IMR-90 (cell line): ENCODE measurements around the gene OSBPL6. TPM values are rescaled to one million over a fixed set of nuclear protein-coding genes. Genes with fewer than 3 reads are reported as not detected.

Source experiments
- ATAC-seq: fragments of 200-7000 bp; cut with Tn5 transposase; 2 replicates; pipeline ENCODE4 v1.9.1; 2020; ENCODE audit warnings: low read depth, mild to moderate bottlenecking, moderate library complexity
- BruUV-seq: library from RNA; stranded (reverse); fragments of 400-500 nt; replicated peaks from 2 replicates; lab custom pipeline; 2021; lab: Mats Ljungman, UMichigan
- CTCF ChIA-PET: fragments of 300-600 bp; formaldehyde crosslinking; extraction: SDS; loops from one replicate; lab custom pipeline; 2021; ENCODE audit warnings: antibody characterized with exemption; lab: Yijun Ruan, JAX
- POLR2A ChIA-PET: fragments of 300-600 bp; sonication (Branson Sonifier 250); formaldehyde crosslinking; loops from one replicate; lab custom pipeline; 2022; ENCODE audit warnings: antibody characterized with exemption; ENCODE audit not compliant: unreplicated experiment; lab: Charles Lee
- DNase-seq: peaks from one replicate; pipeline ENCODE4 v3.0.0; 2013
- H2AFZ ChIP-seq: replicated peaks from 2 replicates; pipeline ENCODE3; 2013; ENCODE audit warnings: low read length, mild to moderate bottlenecking; ENCODE audit not compliant: poor library complexity
- H2AK5ac ChIP-seq: 2 replicates; pipeline ENCODE4 v1.6.1; 2013; ENCODE audit warnings: low read depth, low read length, inconsistent platforms
- H2AK9ac ChIP-seq: replicated peaks from 2 replicates; pipeline ENCODE3; 2013; ENCODE audit warnings: mild to moderate bottlenecking, low read depth, low read length, moderate library complexity; ENCODE audit not compliant: poor library complexity
- H2BK120ac ChIP-seq: 2 replicates; pipeline ENCODE4 v1.6.1; 2013; ENCODE audit warnings: low read depth, low read length, inconsistent platforms
- H2BK15ac ChIP-seq: 3 replicates; pipeline ENCODE4 v1.6.1; 2013; ENCODE audit warnings: low read depth, low read length, inconsistent platforms
- H2BK20ac ChIP-seq: 2 replicates; pipeline ENCODE4 v1.6.1; 2013; ENCODE audit warnings: low read depth, mild to moderate bottlenecking, inconsistent platforms, low read length, moderate library complexity
- H2BK5ac ChIP-seq: 2 replicates; pipeline ENCODE4 v1.6.1; 2013; ENCODE audit warnings: mild to moderate bottlenecking, low read depth, low read length, inconsistent platforms; ENCODE audit not compliant: poor library complexity, severe bottlenecking
- H3K14ac ChIP-seq: replicated peaks from 2 replicates; pipeline ENCODE4 v1.6.1; 2013; ENCODE audit warnings: low read depth, low read length, inconsistent platforms
- H3K18ac ChIP-seq: 2 replicates; pipeline ENCODE4 v1.6.1; 2013; ENCODE audit warnings: low read depth, low read length, control low read depth
- H3K23ac ChIP-seq: 2 replicates; pipeline ENCODE4 v1.6.1; 2013; ENCODE audit warnings: low read depth, low read length, inconsistent platforms
- H3K27ac ChIP-seq: 2 replicates; pipeline ENCODE4 v1.5.1; 2013; ENCODE audit warnings: mild to moderate bottlenecking, control low read depth, low read length; ENCODE audit not compliant: insufficient read depth
- H3K27me3 ChIP-seq: 2 replicates; pipeline ENCODE4 v1.6.1; 2013; ENCODE audit warnings: low read length; ENCODE audit not compliant: control insufficient read depth, insufficient read depth
- H3K36me3 ChIP-seq: 2 replicates; pipeline ENCODE4 v1.6.1; 2013; ENCODE audit warnings: low read length, mixed read lengths; ENCODE audit not compliant: control insufficient read depth, insufficient read depth
- H3K4ac ChIP-seq: 2 replicates; pipeline ENCODE4 v1.6.1; 2013; ENCODE audit warnings: low read depth, low read length, inconsistent platforms
- H3K4me1 ChIP-seq: 2 replicates; pipeline ENCODE4 v1.6.1; 2013; ENCODE audit warnings: low read length, mixed read lengths; ENCODE audit not compliant: control insufficient read depth, insufficient read depth
- H3K4me2 ChIP-seq: 2 replicates; pipeline ENCODE4 v1.6.1; 2013; ENCODE audit warnings: low read depth, mild to moderate bottlenecking, control low read depth, low read length, moderate library complexity
- H3K4me3 ChIP-seq: 2 replicates; pipeline ENCODE4 v1.5.1; 2013; ENCODE audit warnings: low read depth, mild to moderate bottlenecking, control low read depth, low read length, moderate library complexity; ENCODE audit not compliant: insufficient read depth
- H3K56ac ChIP-seq: 2 replicates; pipeline ENCODE4 v1.6.1; 2013; ENCODE audit warnings: low read length, inconsistent platforms; ENCODE audit not compliant: insufficient read depth; ENCODE audit errors: extremely low read depth
- H3K79me1 ChIP-seq, 2 experiments: 2 replicates each; pipeline ENCODE4 v1.6.1; 2013; ENCODE audit warnings: low read length in 2 of 2, inconsistent platforms in 1 of 2, low read depth in 1 of 2
- H3K9ac ChIP-seq: 2 replicates; pipeline ENCODE4 v1.6.1; 2013; ENCODE audit warnings: low read depth, low read length, control low read depth
- H3K9me1 ChIP-seq: 2 replicates; pipeline ENCODE4 v1.6.1; 2013; ENCODE audit warnings: low read length, inconsistent platforms; ENCODE audit not compliant: insufficient read depth
- H3K9me3 ChIP-seq: 2 replicates; pipeline ENCODE4 v1.6.1; 2013; ENCODE audit warnings: low read length; ENCODE audit not compliant: control insufficient read depth, insufficient read depth
- H4K20me1 ChIP-seq: 2 replicates; pipeline ENCODE4 v1.6.1; 2013; ENCODE audit warnings: low read length, inconsistent platforms; ENCODE audit not compliant: insufficient read depth
- H4K5ac ChIP-seq: 2 replicates; pipeline ENCODE4 v1.6.1; 2013; ENCODE audit warnings: mild to moderate bottlenecking, low read depth, low read length, control low read depth
- H4K8ac ChIP-seq, 2 experiments: 2 replicates each; pipeline ENCODE4 v1.6.1; 2013; ENCODE audit warnings: low read depth in 2 of 2, low read length in 2 of 2, control low read depth in 1 of 2, inconsistent platforms in 1 of 2
- H4K91ac ChIP-seq: 2 replicates; pipeline ENCODE4 v1.6.1; 2013; ENCODE audit warnings: low read depth, low read length, inconsistent platforms; ENCODE audit not compliant: insufficient read depth
- MXI1 ChIP-seq: IDR thresholded peaks from 2 replicates; pipeline ENCODE4 v1.6.1; 2012; ENCODE audit warnings: low read depth, mild to moderate bottlenecking, low read length, moderate library complexity, borderline replicate concordance
- POLR2A ChIP-seq: IDR thresholded peaks from 2 replicates; pipeline ENCODE4 v1.6.1; 2012; ENCODE audit warnings: mild to moderate bottlenecking, low read depth, low read length
- WGBS, 2 experiments: methylation state at CpG; one replicate each; pipeline versions ENCODE4 v1.1.5 to v1.1.7; 2013; ENCODE audit warnings: missing lambda C conversion rate in 2 of 2; ENCODE audit not compliant: insufficient read length in 1 of 2; ENCODE audit errors: extremely low coverage in 2 of 2; 5-methylcytosine and 5-hydroxymethylcytosine counted together
- dilution Hi-C: fragments of 300-500 bp; cut with HindIII; formaldehyde crosslinking; loops from one replicate; pipeline ENCODE4 v1.14.3; 2018; ENCODE audit warnings: low sequenced_read_pairs; ENCODE audit not compliant: unreplicated experiment
- in situ Hi-C: fragments of 300-500 bp; cut with MboI; formaldehyde crosslinking; loops from 3 replicates; pipeline ENCODE4 v1.14.3; 2019; ENCODE audit warnings: low sequenced_read_pairs, inconsistent platforms, mixed read lengths
- intact Hi-C: fragments of 100-400 bp; cut with micrococcal nuclease; formaldehyde crosslinking; loops from 2 replicates; pipeline ENCODE4 v1.10.0; 2022
- polyA plus RNA-seq, 3 experiments: library from polyadenylated mRNA; depleted of rRNA; stranded (reverse); fragments of >200 nt; gene quantifications; 2 replicates each; pipeline ENCODE4 v1.2.3, GENCODE V29; 2012; ENCODE audit warnings: low replicate concordance in 1 of 3
- total RNA-seq: library from RNA; depleted of rRNA; stranded (reverse); fragments of >200 nt; gene quantifications from 2 replicates; pipeline ENCODE4 v1.2.3, GENCODE V29; 2012

Gene OSBPL6
- total and polyA plus RNA-seq, 2 of the 4 experiments (the other 2 are of a cell fraction) = 3.2 to 3.7 TPM

GRCh38 chr2:178199334-178199733 is 5.0 kb downstream of the OSBPL6 start:
- Histone ChIP-seq H2AFZ (no peak overlapping the region), H3K4me2 (no peak overlapping the region), H2BK120ac (no peak overlapping the region), H4K20me1 (no peaks in the 10 kb centered on the region), H3K18ac (no peak overlapping the region), H3K9me1 (no peaks in the 10 kb centered on the region), H3K79me1 (peaks cover 10 to 18% of the 10 kb centered on the region in 2 experiments; a peak in 2 of 4 replicates), H4K5ac (no peak overlapping the region), H2AK5ac (no peak overlapping the region), H3K23ac (no peak overlapping the region), H3K4ac (no peak overlapping the region), H3K56ac (no peak overlapping the region), H4K91ac (no peak overlapping the region), H3K9me3 (no peaks in the 10 kb centered on the region), H3K36me3 (no peaks in the 10 kb centered on the region), H2BK5ac (no peak overlapping the region), H2BK20ac (no peak overlapping the region), H3K9ac (no peak overlapping the region), H2AK9ac (no peak overlapping the region), H4K8ac (no peak overlapping the region), H3K27ac (no peak overlapping the region), H3K27me3 (no peaks in the 10 kb centered on the region), H3K4me1 (no peaks in the 10 kb centered on the region), H3K4me3 (no peak overlapping the region), H2BK15ac (no peak overlapping the region), H3K14ac (no peak overlapping the region)
- CTCF ChIA-PET = interaction anchor here (0.7 to 0.9 kb wide), 2 partner anchors 85 to 243 kb away, joined by 3 to 4 read pairs; no protein-coding TSS in a partner anchor
- in situ Hi-C loops (no loop called here), intact Hi-C loops (loop anchor here (10.0 kb wide), 1 partner anchor 215 kb away; no protein-coding TSS in a partner anchor), dilution Hi-C loops (no loop called here)
- POLR2A ChIA-PET = no interaction called here
- DNase-seq (no peak), ATAC-seq (no peak)
- no CpG with 5 or more reads among the region's 1 CpG for WGBS, 2 experiments
- TF ChIP-seq POLR2A = no peak
- no peak for TF ChIP-seq MXI1
- BruUV-seq = no TSS peak
